GM12874 (cell line): Measurements from ENCODE around the gene DDX39A.

Source experiments
- CTCF ChIP-seq: IDR thresholded peaks from 2 replicates; pipeline ENCODE4 v1.5.1; 2011; ENCODE audit warnings: low read depth, mild to moderate bottlenecking, control low read depth, low read length, moderate library complexity; ENCODE audit not compliant: insufficient read depth

The DDX39A gene

GRCh38 chr19:14395710-14396336 lies 23.3 kb downstream of the DDX39A start:
- no peak for TF ChIP-seq CTCF

DNA sequence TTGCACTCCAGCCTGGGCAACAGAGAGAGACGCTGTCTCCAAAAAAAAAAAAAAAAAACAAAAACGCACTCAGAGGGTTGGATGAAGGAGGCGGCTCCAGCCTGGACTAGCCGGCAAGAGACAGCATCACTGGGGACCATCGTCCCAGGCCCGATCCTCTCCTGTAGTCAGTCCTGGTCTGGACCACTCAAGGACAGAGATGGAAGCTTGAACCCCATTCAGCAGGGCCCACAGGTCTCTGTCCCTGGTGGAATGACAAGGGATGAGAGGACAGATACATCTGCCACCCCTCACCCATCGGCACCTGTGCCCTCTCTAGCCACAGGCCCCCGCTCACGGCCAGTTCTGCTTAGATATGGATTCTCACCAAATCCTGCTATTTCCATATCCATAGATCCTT lies 23.9 kb downstream of the DDX39A start:
- TF ChIP-seq CTCF: no peak

DNA sequence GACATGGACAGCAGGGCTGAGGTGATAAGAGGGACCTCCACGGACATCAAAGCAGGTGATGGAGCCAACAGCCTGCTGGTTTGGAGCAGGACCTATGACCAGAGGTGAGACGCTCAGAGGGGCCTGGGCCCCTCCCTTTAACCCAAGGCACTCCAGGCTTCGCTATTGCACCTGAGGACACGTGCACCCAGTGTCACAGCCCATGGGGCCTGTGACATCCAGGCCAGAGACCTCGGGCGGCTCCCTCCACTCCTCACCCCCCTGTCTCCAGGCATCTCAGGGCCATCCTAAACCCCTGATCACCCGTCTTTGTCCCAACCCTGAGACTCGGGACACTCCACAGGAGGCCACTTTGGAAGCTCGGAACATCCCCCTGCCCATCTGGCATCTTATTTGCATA lies 25.0 kb downstream of the DDX39A start:
- TF ChIP-seq CTCF: no peak

DNA sequence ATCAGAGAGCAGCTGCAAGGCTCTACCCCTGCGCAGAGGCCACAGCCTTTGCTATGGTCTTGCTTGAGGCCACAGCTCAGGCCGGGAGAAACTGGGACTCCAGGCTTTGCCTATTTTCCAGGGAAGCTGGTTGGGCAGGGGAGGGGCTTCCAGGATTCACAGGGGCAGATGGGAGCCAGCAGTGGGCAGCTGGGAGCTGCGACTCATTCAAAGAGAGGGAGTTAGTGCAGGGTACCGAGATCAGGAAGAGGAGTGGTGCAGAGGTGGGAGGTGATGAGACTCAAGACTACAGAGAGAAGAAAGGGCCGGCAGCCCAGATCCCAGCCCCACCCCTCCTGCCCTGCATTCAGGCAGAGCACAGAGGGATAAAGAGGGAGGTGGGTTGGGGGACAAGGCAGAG lies 25.8 kb downstream of the DDX39A start:
- no peak for TF ChIP-seq CTCF

DNA sequence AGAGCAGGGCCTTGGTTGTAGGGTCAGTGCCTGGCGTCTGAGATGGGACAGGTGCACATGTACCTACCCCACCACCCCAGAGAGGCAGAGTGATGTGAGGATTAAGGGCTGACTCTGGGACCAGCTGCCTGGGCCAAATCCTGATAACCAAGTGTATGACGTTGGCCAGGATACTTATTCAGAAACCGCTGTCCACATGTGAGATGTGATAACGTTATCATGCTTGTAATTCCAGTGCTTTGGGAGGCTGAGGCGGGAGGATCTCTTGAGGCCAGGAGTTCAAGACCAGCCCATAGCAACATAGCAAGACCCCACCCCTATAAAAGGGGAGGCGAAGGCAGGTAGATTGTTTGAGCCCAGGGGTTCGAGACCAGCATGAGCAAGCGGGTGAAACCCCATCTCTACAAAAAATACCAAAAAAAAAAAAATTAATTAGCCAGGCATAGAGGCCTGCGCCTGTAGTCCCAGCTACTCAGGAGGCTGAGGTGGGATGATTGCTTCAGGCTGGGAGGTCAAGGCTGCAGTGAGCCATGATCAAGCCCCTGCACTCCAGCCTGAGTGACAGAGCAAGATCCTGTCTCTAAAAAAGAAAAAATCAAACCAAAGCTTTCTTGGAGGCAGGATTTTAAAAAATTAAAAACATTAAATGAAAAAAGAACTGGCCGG lies 27.9 kb downstream of the DDX39A start:
- no peak for TF ChIP-seq CTCF

DNA sequence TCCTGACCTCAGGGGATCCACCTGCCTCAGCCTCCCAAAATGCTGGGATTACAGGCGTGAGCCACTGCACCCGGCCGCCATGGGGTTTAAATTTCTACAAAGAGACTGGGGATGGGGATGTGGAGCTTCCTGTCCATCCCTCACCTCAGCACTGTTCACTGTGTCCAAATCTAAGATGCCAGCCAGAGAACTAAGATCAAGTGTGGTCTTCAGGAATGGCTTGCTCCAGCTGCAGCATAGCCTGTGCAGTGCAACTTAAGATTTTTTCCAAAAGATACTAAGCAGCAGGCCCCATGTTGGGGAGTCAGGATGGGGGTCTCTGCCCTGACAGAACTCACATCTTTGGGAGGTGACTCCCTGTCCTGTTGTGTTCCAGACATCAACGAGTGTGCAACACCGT lies 28.6 kb downstream of the DDX39A start:
- no peak for TF ChIP-seq CTCF

GRCh38 chr19:14385492-14385891 lies 33.6 kb downstream of the DDX39A start:
- no peak for TF ChIP-seq CTCF
